ENCODE measurements around the gene PTPRM. TPM values are rescaled to one million over a fixed set of nuclear protein-coding genes. Genes with fewer than 3 reads are reported as not detected.

The PTPRM gene
- total and polyA plus RNA-seq, 2 of the 8 experiments (the other 6 are each of a cell fraction or from before 2014, with no cell fraction given), result 4.1 to 7.0 TPM

GRCh38 chr18:7895346-7895745 is 328.2 kb downstream of the PTPRM start:
- H3K79me2 ChIP-seq (ENCODE audit: control insufficient read depth in 1 of 2, insufficient read depth in 2 of 2, low read length in 2 of 2), result no peaks in the 10 kb centered on the region
- no peak overlapping the region for H3K14ac ChIP-seq (ENCODE audit: insufficient read length)
- no peak overlapping the region for H4K91ac ChIP-seq (replicated peaks; ENCODE audit: insufficient read length, low read length)
- no peak overlapping the region for H4K5ac ChIP-seq (ENCODE audit: insufficient read length, low read depth, low read length)
- no peak overlapping the region for H3K18ac ChIP-seq (ENCODE audit: extremely low read depth, low read length)
- no peaks in the 10 kb centered on the region for H3K27me3 ChIP-seq (replicated peaks in 1 of 4; ENCODE audit: control insufficient read depth in 3 of 4, extremely low read depth in 1 of 4, insufficient read depth in 3 of 4, low read length in 3 of 4)
- no peaks in the 10 kb centered on the region for H3K23me2 ChIP-seq (ENCODE audit: low read depth, low read length)
- no peak overlapping the region for H2BK12ac ChIP-seq (ENCODE audit: low read depth, low read length)
- H2AK5ac ChIP-seq (ENCODE audit: low read depth, low read length), result no peak overlapping the region
- no peak overlapping the region for H2BK5ac ChIP-seq (ENCODE audit: low read depth, low read length)
- 95% methylated on average over 5 of the region's 5 CpGs; no CpG with 5 or more reads in 1 of the 2 experiments for WGBS, 2 experiments (ENCODE audit: extremely low coverage in 1 of 2, insufficient coverage in 1 of 2, insufficient read length in 1 of 2, insufficient replicate concordance in 2 of 2, low coverage in 1 of 2, low lambda C conversion rate in 2 of 2, missing lambda C conversion rate in 1 of 2)
- no peaks in the 10 kb centered on the region for H3K79me1 ChIP-seq (ENCODE audit: low read depth, low read length)
- no peak overlapping the region for H2BK120ac ChIP-seq (replicated peaks; ENCODE audit: low read depth, low read length)
- no peak overlapping the region for H2AFZ ChIP-seq (ENCODE audit: low read length)
- H3K4me2 ChIP-seq (ENCODE audit: insufficient read depth in 1 of 2, low read depth in 2 of 2, low read length in 2 of 2), result no peak overlapping the region
- no peaks in the 10 kb centered on the region for H4K20me1 ChIP-seq (replicated peaks in 1 of 2; ENCODE audit: control insufficient read depth in 1 of 2, insufficient read depth in 2 of 2, low read length in 2 of 2)
- no peak overlapping the region for H3K4ac ChIP-seq (replicated peaks; ENCODE audit: insufficient read length, low read depth, low read length)
- no peak overlapping the region for H2BK15ac ChIP-seq (ENCODE audit: low read length)
- POLR2A ChIA-PET (ENCODE audit: partially characterized antibody), result no interaction called here
- H3K27ac ChIP-seq (ENCODE audit: low read depth, low read length), result no peak overlapping the region
- peaks cover 0 to 5% (median 3%) of the 10 kb centered on the region in 4 experiments; a peak in 2 of 7 replicates for H3K4me1 ChIP-seq (replicated peaks in 1 of 4; ENCODE audit: control insufficient read depth in 3 of 4, insufficient read depth in 4 of 4, low read length in 3 of 4)
- DNase-seq (ENCODE audit: low read depth in 1 of 2, low spot score in 2 of 2) (no peak), FAIRE-seq (no peak)
- no peaks in the 10 kb centered on the region for H3K9me3 ChIP-seq (ENCODE audit: insufficient read depth in 2 of 2, low read depth in 1 of 2, low read length in 1 of 2)
- H3K36me3 ChIP-seq (ENCODE audit: control insufficient read depth in 2 of 4, insufficient read depth in 4 of 4, low read length in 3 of 4), result no peaks in the 10 kb centered on the region
- H2BK20ac ChIP-seq (ENCODE audit: low read length), result no peak overlapping the region
- H3K4me3 ChIP-seq (ENCODE audit: extremely low read depth in 1 of 4, insufficient read depth in 2 of 4, low read depth in 3 of 4, low read length in 4 of 4), result no peak overlapping the region
- H3K56ac ChIP-seq (replicated peaks; ENCODE audit: insufficient read length, low read depth, low read length), result no peak overlapping the region
- no peak overlapping the region for H3K9ac ChIP-seq (replicated peaks in 1 of 4; ENCODE audit: extremely low read depth in 1 of 4, low read depth in 3 of 4, low read length in 3 of 4)
- no peak overlapping the region for H4K8ac ChIP-seq (ENCODE audit: extremely low read depth, insufficient read depth, low read length)
- CTCF ChIA-PET (ENCODE audit: partially characterized antibody), result interaction anchor here (1.5 kb wide), 1 partner anchor 26 kb away, joined by 3 read pairs; no protein-coding TSS in a partner anchor
- no peak overlapping the region for H3K23ac ChIP-seq (ENCODE audit: insufficient read length)
- no peak for TF ChIP-seq GTF2F1 (IDR thresholded peaks at IDR 0.05; ENCODE audit: borderline replicate concordance, low read depth, low read length)
- no peak for TF ChIP-seq RXRA (IDR thresholded peaks at IDR 0.05; ENCODE audit: insufficient read depth, low read depth, low read length)
- TF ChIP-seq CEBPB (IDR thresholded peaks at IDR 0.05; ENCODE audit: low read depth, low read length), result no peak
- TF ChIP-seq SIN3A (conservative IDR thresholded peaks at IDR 0.05 in 1 of 2, IDR thresholded peaks at IDR 0.05 in 1 of 2; ENCODE audit: low read depth in 1 of 2, low read length in 2 of 2), result no peak
- TF ChIP-seq BACH1 (IDR thresholded peaks at IDR 0.05; ENCODE audit: low read length), result no peak
- no peak for TF ChIP-seq CHD2 (IDR thresholded peaks at IDR 0.05; ENCODE audit: low read length)
- TF ChIP-seq PHF8 (conservative IDR thresholded peaks at IDR 0.05; ENCODE audit: low read depth, low read length), result no peak
- no peak for TF ChIP-seq ATF3 (IDR thresholded peaks at IDR 0.05; ENCODE audit: insufficient read depth, low read depth, low read length)
- TF ChIP-seq SIRT6 (IDR thresholded peaks at IDR 0.05; ENCODE audit: low read length), result no peak
- TF ChIP-seq FOSL1 (IDR thresholded peaks at IDR 0.05; ENCODE audit: insufficient read depth, low read depth, low read length), result no peak
- TF ChIP-seq RBBP5 (IDR thresholded peaks at IDR 0.05; ENCODE audit: borderline replicate concordance, low read depth, low read length), result no peak
- TF ChIP-seq GABPA (IDR thresholded peaks at IDR 0.05; ENCODE audit: borderline replicate concordance, insufficient read depth, low read length), result no peak
- no peak for TF ChIP-seq MAFK (IDR thresholded peaks at IDR 0.05; ENCODE audit: low read depth, low read length)
- TF ChIP-seq TEAD4 (IDR thresholded peaks at IDR 0.05; ENCODE audit: low read depth, low read length), result no peak
- no peak for TF ChIP-seq JUND (IDR thresholded peaks at IDR 0.05; ENCODE audit: low read length)
